ENCODE data around the gene NFIC.

- TF ChIP-seq, protein P1, sequence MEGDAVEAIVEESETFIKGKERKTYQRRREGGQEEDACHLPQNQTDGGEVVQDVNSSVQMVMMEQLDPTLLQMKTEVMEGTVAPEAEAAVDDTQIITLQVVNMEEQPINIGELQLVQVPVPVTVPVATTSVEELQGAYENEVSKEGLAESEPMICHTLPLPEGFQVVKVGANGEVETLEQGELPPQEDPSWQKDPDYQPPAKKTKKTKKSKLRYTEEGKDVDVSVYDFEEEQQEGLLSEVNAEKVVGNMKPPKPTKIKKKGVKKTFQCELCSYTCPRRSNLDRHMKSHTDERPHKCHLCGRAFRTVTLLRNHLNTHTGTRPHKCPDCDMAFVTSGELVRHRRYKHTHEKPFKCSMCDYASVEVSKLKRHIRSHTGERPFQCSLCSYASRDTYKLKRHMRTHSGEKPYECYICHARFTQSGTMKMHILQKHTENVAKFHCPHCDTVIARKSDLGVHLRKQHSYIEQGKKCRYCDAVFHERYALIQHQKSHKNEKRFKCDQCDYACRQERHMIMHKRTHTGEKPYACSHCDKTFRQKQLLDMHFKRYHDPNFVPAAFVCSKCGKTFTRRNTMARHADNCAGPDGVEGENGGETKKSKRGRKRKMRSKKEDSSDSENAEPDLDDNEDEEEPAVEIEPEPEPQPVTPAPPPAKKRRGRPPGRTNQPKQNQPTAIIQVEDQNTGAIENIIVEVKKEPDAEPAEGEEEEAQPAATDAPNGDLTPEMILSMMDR (IDR thresholded peaks at IDR 0.05; ENCODE audit: low read depth, low read length, missing input control) = no peak
- TF ChIP-seq NR2F2 (IDR thresholded peaks at IDR 0.05) (no peak), SP1 (IDR thresholded peaks at IDR 0.05) (peak; percentile 60), EGR1 (IDR thresholded peaks at IDR 0.05; ENCODE audit: low read depth in 2 of 2) (no peak), REST (IDR thresholded peaks at IDR 0.05) (no peak), HNF4G (IDR thresholded peaks at IDR 0.05) (no peak), RAD21 (IDR thresholded peaks at IDR 0.05) (no peak)
Measured at GRCh38 chr19:3516675-3517207, 150.4 kb downstream of the NFIC start.
